ENCODE measurements around the gene CDH23. TPM values are rescaled to one million over a fixed set of nuclear protein-coding genes. Genes with fewer than 3 reads are reported as not detected.

CDH23 gene
- polyA plus RNA-seq, 2 of the 4 experiments (the other 2 are of a cell fraction) = 1.1 to 2.3 TPM

DNA sequence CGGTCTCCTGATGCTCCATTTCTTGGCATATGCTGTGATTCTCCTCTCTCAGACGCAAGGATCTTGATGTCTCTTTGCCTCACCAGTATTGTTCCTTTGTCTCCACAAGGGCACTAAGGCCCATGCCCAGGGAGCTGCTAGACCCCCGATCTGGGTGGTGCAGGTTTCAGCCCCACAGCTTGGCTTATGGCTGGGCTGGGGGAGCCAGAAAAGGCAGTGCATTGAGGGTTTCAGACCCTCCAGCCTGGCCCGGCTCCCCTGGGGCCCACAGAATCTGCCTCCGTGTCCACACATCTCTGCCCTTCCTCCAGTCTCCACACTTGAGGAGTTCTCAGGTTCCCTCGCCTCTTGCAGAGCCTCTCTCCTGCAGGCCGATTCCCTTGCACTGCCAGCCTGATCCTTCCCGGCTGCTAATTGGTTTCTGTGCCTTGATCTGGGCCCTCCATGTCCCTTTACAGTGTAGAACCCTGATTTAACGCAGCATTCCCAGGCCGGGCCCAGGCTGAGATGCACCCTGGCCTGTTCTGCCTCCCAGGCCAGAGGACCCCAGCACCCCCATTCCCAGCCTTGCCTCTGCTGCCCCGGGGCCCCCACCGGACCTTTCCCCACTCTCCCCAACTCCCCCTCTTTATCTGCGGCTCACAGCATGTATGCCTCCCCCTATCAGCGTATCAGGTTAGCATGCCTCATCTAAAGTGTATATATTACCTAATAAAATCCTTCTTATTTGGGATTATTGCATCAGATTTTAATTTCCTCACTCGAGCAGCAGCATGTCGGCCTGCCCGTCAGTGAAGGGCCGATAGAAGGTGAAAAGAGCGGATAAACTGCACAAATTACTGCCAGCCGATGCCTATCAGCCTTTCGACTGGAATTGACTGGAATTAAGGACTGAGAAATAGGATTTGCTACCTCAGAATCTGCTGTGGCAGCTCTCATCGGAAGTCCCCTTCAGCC lies 177.1 kb downstream of the CDH23 start:
- DNase-seq (ENCODE audit: low read depth in 1 of 2, low spot score in 1 of 2) = no peak
- H3K4me1 ChIP-seq = no peaks in the 10 kb centered on the region
- no peak for ATAC-seq
- WGBS (ENCODE audit: missing lambda C conversion rate) = 71% methylated on average over 20 of the region's 22 CpGs
- no peak overlapping the region for H3K27ac ChIP-seq
- H3K4me2 ChIP-seq = no peak overlapping the region
- ChIA-PET CTCF (interaction anchor here (1.0 to 9.6 kb wide), 7 partner anchors 8 to 260 kb away, joined by 3 to 163 read pairs (median 67); partner anchors contain the start of genes CDH23 and SLC29A3), POLR2A (interaction anchor here (0.7 kb wide), 1 partner anchor 255 kb away, joined by 6 read pairs; the partner anchor contains the start of gene SLC29A3)
- no peak for FAIRE-seq
- TF ChIP-seq KDM5A (IDR thresholded peaks at IDR 0.05) (no peak), NPAS2 (CRISPR knock-in tag; IDR thresholded peaks at IDR 0.05; ENCODE audit: borderline replicate concordance) (no peak), HEYL (CRISPR knock-in tag; IDR thresholded peaks at IDR 0.05) (no peak), EHF (CRISPR knock-in tag; IDR thresholded peaks at IDR 0.05) (no peak), TP53 (CRISPR knock-in tag; IDR thresholded peaks at IDR 0.05) (no peak), FOSL2 (IDR thresholded peaks at IDR 0.05) (no peak), FOSL2 (CRISPR knock-in tag; IDR thresholded peaks at IDR 0.05) (no peak), PHF8 (IDR thresholded peaks at IDR 0.05; ENCODE audit: borderline replicate concordance, low read depth) (no peak), SMC3 (IDR thresholded peaks at IDR 0.05) (no peak), HOXB5 (CRISPR knock-in tag; IDR thresholded peaks at IDR 0.05) (no peak), JUNB (IDR thresholded peaks at IDR 0.05) (no peak)
- TF ChIP-seq, protein P1, sequence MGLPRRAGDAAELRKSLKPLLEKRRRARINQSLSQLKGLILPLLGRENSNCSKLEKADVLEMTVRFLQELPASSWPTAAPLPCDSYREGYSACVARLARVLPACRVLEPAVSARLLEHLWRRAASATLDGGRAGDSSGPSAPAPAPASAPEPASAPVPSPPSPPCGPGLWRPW (IDR thresholded peaks at IDR 0.05) = no peak
- TF ChIP-seq, protein P2, sequence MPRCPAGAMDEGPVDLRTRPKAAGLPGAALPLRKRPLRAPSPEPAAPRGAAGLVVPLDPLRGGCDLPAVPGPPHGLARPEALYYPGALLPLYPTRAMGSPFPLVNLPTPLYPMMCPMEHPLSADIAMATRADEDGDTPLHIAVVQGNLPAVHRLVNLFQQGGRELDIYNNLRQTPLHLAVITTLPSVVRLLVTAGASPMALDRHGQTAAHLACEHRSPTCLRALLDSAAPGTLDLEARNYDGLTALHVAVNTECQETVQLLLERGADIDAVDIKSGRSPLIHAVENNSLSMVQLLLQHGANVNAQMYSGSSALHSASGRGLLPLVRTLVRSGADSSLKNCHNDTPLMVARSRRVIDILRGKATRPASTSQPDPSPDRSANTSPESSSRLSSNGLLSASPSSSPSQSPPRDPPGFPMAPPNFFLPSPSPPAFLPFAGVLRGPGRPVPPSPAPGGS (IDR thresholded peaks at IDR 0.05) = no peak
- H3K9me3 ChIP-seq = no peaks in the 10 kb centered on the region
- no peak overlapping the region for H3K4me3 ChIP-seq

DNA sequence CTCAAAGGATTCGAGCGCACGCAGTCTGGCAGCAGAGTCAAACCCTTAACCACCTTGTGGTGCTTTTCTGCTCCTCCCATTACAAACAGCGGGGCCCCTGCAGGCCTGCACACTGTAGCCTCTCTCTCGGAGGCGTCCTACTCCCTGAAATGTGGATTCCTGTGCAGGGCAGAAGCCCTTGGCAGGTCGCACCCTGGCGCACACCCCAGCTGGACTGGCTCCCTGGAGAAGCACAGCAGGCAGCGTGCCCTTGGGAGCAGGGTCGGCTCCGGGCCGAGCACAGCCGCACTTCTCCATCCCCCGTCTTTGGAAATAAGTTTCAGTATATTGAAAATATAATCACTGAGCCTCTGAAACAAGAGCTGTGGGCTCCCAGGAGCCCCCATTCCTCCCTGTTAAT lies 178.7 kb downstream of the CDH23 start:
- FAIRE-seq = no peak

DNA sequence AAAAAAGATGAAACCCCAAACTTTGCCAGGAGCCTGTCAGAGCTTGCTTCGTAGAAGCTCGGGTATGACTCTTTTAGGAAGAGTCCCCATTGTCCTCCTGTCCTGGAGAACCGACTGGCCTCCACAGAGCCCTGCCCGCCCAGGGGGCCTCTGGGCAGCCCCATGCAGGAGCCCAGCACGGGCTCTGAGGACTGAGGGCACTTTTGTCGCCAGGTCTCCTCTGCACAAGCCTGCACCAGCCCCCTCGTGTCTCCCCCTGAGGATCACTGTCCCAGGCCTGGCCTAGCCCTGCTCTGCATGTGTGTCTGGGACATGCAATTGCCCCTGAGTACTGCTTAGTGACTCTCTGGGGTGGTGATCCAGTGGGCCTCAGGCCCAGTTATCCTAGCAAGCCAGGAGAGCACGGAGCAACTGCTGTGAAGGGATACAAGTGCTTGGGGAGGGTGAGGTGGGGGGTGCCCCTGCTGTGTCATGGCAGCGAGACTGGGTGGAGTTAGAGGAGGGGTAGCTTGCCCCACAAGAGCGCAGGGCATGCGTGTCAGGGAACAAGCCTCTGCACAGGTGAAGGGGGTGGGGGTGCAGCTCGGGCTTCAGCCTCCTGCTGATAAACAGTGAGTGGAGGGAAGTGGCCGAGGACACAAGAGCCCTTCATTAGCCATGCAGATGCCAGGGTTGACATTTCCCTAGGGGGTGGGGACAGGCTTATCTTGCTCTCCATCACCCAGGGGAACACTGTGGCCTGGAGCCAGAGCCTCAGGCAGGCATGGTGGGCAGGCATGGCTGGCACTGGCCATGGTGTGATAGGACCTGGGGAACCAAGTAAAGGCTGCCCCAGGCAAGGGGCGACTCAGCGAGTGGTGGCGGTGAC lies 179.4 kb downstream of the CDH23 start:
- H3K4me2 ChIP-seq = no peak overlapping the region
- no peak overlapping the region for H3K27ac ChIP-seq
- FAIRE-seq = no peak
- ChIA-PET POLR2A (no interaction called here), CTCF (interaction anchor here (1.3 to 2.0 kb wide), 4 partner anchors 8 to 262 kb away, joined by 3 to 6 read pairs (median 4); no protein-coding TSS in a partner anchor)
- no peaks in the 10 kb centered on the region for H3K4me1 ChIP-seq
- no peak overlapping the region for H3K4me3 ChIP-seq
- DNase-seq (ENCODE audit: low read depth in 1 of 2, low spot score in 1 of 2) = no peak
- ATAC-seq = no peak
- 67% methylated on average over 13 of the region's 16 CpGs for WGBS (ENCODE audit: missing lambda C conversion rate)
- no peaks in the 10 kb centered on the region for H3K9me3 ChIP-seq
- TF ChIP-seq EP300 (IDR thresholded peaks at IDR 0.05) = no peak
- TF ChIP-seq RFX5 (IDR thresholded peaks at IDR 0.05) = no peak
- no peak for TF ChIP-seq CEBPB (IDR thresholded peaks at IDR 0.05)
- no peak for TF ChIP-seq ZSCAN20 (CRISPR knock-in tag; IDR thresholded peaks at IDR 0.05)
- no peak for TF ChIP-seq BHLHE40 (IDR thresholded peaks at IDR 0.05; ENCODE audit: low read depth, low read length)
- TF ChIP-seq, protein P3, sequence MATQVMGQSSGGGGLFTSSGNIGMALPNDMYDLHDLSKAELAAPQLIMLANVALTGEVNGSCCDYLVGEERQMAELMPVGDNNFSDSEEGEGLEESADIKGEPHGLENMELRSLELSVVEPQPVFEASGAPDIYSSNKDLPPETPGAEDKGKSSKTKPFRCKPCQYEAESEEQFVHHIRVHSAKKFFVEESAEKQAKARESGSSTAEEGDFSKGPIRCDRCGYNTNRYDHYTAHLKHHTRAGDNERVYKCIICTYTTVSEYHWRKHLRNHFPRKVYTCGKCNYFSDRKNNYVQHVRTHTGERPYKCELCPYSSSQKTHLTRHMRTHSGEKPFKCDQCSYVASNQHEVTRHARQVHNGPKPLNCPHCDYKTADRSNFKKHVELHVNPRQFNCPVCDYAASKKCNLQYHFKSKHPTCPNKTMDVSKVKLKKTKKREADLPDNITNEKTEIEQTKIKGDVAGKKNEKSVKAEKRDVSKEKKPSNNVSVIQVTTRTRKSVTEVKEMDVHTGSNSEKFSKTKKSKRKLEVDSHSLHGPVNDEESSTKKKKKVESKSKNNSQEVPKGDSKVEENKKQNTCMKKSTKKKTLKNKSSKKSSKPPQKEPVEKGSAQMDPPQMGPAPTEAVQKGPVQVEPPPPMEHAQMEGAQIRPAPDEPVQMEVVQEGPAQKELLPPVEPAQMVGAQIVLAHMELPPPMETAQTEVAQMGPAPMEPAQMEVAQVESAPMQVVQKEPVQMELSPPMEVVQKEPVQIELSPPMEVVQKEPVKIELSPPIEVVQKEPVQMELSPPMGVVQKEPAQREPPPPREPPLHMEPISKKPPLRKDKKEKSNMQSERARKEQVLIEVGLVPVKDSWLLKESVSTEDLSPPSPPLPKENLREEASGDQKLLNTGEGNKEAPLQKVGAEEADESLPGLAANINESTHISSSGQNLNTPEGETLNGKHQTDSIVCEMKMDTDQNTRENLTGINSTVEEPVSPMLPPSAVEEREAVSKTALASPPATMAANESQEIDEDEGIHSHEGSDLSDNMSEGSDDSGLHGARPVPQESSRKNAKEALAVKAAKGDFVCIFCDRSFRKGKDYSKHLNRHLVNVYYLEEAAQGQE (IDR thresholded peaks at IDR 0.05) = no peak

More for the DNA sequence above, 178.7 kb downstream of the CDH23 start:
- no peak for TF ChIP-seq JUNB (IDR thresholded peaks at IDR 0.05)
- TF ChIP-seq, protein P1 (IDR thresholded peaks at IDR 0.05) = no peak
- TF ChIP-seq MYC (IDR thresholded peaks at IDR 0.05; ENCODE audit: borderline replicate concordance, low read length) = no peak
- TF ChIP-seq, protein P4, sequence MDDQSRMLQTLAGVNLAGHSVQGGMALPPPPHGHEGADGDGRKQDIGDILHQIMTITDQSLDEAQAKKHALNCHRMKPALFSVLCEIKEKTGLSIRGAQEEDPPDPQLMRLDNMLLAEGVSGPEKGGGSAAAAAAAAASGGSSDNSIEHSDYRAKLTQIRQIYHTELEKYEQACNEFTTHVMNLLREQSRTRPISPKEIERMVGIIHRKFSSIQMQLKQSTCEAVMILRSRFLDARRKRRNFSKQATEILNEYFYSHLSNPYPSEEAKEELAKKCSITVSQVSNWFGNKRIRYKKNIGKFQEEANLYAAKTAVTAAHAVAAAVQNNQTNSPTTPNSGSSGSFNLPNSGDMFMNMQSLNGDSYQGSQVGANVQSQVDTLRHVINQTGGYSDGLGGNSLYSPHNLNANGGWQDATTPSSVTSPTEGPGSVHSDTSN (IDR thresholded peaks at IDR 0.05) = no peak
- TF ChIP-seq ZNF302 (CRISPR knock-in tag; IDR thresholded peaks at IDR 0.05) = no peak
- Histone ChIP-seq H3K4me3 (no peak overlapping the region), H3K27ac (no peak overlapping the region), H3K4me2 (no peak overlapping the region), H3K9me3 (no peaks in the 10 kb centered on the region), H3K4me1 (no peaks in the 10 kb centered on the region)
- DNase-seq (ENCODE audit: low read depth in 1 of 2, low spot score in 1 of 2) = no peak
- ChIA-PET POLR2A (no interaction called here), CTCF (interaction anchor here (1.0 to 1.4 kb wide), 2 partner anchors 180 to 262 kb away, joined by 3 read pairs; no protein-coding TSS in a partner anchor)
- no peak for ATAC-seq
- WGBS (ENCODE audit: missing lambda C conversion rate) = 83% methylated on average over 14 of the region's 14 CpGs

Measured in A549 (cell line).